Spleen (tissue), 11 donors: ENCODE data around the gene BACH2. TPM values are rescaled to one million over a fixed set of nuclear protein-coding genes. Genes with fewer than 3 reads are reported as not detected.

Experiments used
- DNase-seq: peaks from one replicate; pipeline ENCODE4 v3.0.0-alpha.2; 2020
- H3K27ac ChIP-seq, 8 donors: fragments of 200-600 bp; sonication (generic) in 7 of 8; 1 replicate in 4 of 8; 2 replicates in 4 of 8; pipeline versions ENCODE4 v1.5.0 to v1.8.0; 2016 to 2021; ENCODE audit warnings: inconsistent platforms in 4 of 8, mild to moderate bottlenecking in 4 of 8, moderate library complexity in 1 of 8
- H3K27me3 ChIP-seq, 7 donors: fragments of 200-600 bp; sonication (generic) in 6 of 7; replicated peaks in 1 of 7; 1 replicate in 4 of 7; 2 replicates in 3 of 7; pipeline versions ENCODE4 v1.5.0 to v1.8.0; 2016 to 2021; ENCODE audit warnings: inconsistent platforms in 3 of 7, mild to moderate bottlenecking in 1 of 7
- H3K36me3 ChIP-seq, 6 donors: fragments of 200-600 bp; sonication (generic) in 5 of 6; 1 replicate in 4 of 6; 2 replicates in 2 of 6; pipeline versions ENCODE4 v1.5.0 to v1.8.0; 2016 to 2021; ENCODE audit warnings: inconsistent platforms in 2 of 6
- H3K4me1 ChIP-seq, 6 donors: fragments of 200-600 bp; sonication (generic) in 5 of 6; 1 replicate in 3 of 6; 2 replicates in 3 of 6; pipeline versions ENCODE4 v1.5.0 to v1.8.0; 2016 to 2021; ENCODE audit warnings: inconsistent platforms in 3 of 6
- H3K4me3 ChIP-seq, 8 donors: fragments of 200-600 bp; sonication (generic) in 7 of 8; 1 replicate in 4 of 8; 2 replicates in 4 of 8; pipeline versions ENCODE4 v1.5.0 to v1.8.0; 2016 to 2021; ENCODE audit warnings: inconsistent platforms in 4 of 8, mild to moderate bottlenecking in 4 of 8, moderate library complexity in 2 of 8
- H3K9me3 ChIP-seq, 8 donors: fragments of 200-600 bp; sonication (generic) in 7 of 8; 1 replicate in 4 of 8; 2 replicates in 4 of 8; pipeline versions ENCODE4 v1.5.0 to v1.8.0; 2016 to 2021; ENCODE audit warnings: inconsistent platforms in 4 of 8
- CTCF ChIP-seq, 11 experiments: fragments of 200-600 bp in 7 of 11; fragments of 450-650 bp in 4 of 11; sonication (generic) in 4 of 11; IDR thresholded peaks in 8 of 11; conservative IDR thresholded peaks in 3 of 11; 1 replicate in 7 of 11; 2 replicates in 4 of 11; pipeline versions ENCODE4 v1.4.0 to v1.8.0; 2016 to 2021; ENCODE audit warnings: antibody characterized with exemption in 11 of 11, inconsistent platforms in 4 of 11, mild to moderate bottlenecking in 1 of 11
- POLR2A ChIP-seq, 3 donors: fragments of 450-650 bp; IDR thresholded peaks; one replicate each; pipeline ENCODE4 v1.5.1; 2017; ENCODE audit warnings: antibody characterized with exemption in 3 of 3, mild to moderate bottlenecking in 1 of 3
- POLR2AphosphoS5 ChIP-seq, 3 donors: sonication (generic); formaldehyde crosslinking; IDR thresholded peaks; one replicate each; pipeline ENCODE4 v1.5.1; 2017; ENCODE audit warnings: antibody characterized with exemption in 3 of 3
- WGBS, 5 donors: extraction: QIAGEN DNeasy Blood & Tissue Kit in 3 of 5; methylation state at CpG; one replicate each; pipeline versions ENCODE4 v1.1.5 to v1.1.7; 2013 to 2018; 5-methylcytosine and 5-hydroxymethylcytosine counted together
- intact Hi-C: fragments of 100-400 bp; cut with DNase I; formaldehyde crosslinking; loops from one replicate; pipeline ENCODE4 v1.15.0; 2023; ENCODE audit warnings: low total_unique reads
- polyA plus RNA-seq, 3 donors: library from polyadenylated mRNA; stranded (reverse); fragments of 200-250 nt; gene quantifications; one replicate each; pipeline ENCODE4 v1.2.1, GENCODE V29; 2013
- total RNA-seq, 7 donors: library from RNA; depleted of rRNA in 3 of 7; stranded (reverse); fragments of >200 nt in 3 of 7; fragmentation: NEBNext Ultra II Directional in 4 of 7; extraction: Animal tissue kit (Norgen Biotek cat#: 25700) in 4 of 7; gene quantifications; one replicate each; pipeline versions ENCODE4 v1.1.0 to v1.2.1, GENCODE V29; 2016 to 2021
- donor health status: healthy with polysubstance abuse.
- donor health status: DM: no; HTN: no; CAD: no; lungs with moderate emphysema.
- donor health status: DM: no; HTN: no; CAD: no.
- donor health status: Bipolar disorder and iron deficiency.
- donor health status: healthy.
- donor health status: DM: no; HTN: no; CAD: no.
- donor health status: DM: yes; HTN: yes; CAD: no.

The BACH2 gene
- total and polyA plus RNA-seq, 10 donors: 3.0 to 53.8 (median 32.3) TPM

GRCh38 chr6:89941031-89941762, 355.4 kb downstream of the BACH2 start:
- intact Hi-C loops: loop anchor here (2.0 to 10.0 kb wide), 2 partner anchors 454 to 538 kb away; no protein-coding TSS in a partner anchor
- no peak for DNase-seq
- Histone ChIP-seq H3K4me1 (peaks cover 0 to 9% (median 0%) of the 10 kb centered on the region in 6 donors), H3K36me3 (peaks cover 0 to 26% (median 0%) of the 10 kb centered on the region in 6 donors), H3K27ac (no peak overlapping the region), H3K4me3 (no peak overlapping the region), H3K9me3 (peaks cover 0 to 4% (median 0%) of the 10 kb centered on the region in 8 donors), H3K27me3 (no peaks in the 10 kb centered on the region)
- no peak for TF ChIP-seq POLR2A (IDR thresholded peaks at IDR 0.05)
- no peak for TF ChIP-seq POLR2AphosphoS5 (IDR thresholded peaks at IDR 0.05)
- TF ChIP-seq CTCF (IDR thresholded peaks at IDR 0.05 in 8 of 11, conservative IDR thresholded peaks at IDR 0.05 in 3 of 11): no peak
- WGBS, 5 donors: 91 to 95% (median 93%) methylated on average over 15 of the region's 15 CpGs

GRCh38 chr6:89940225-89941027, 356.2 kb downstream of the BACH2 start:
- H3K9me3 ChIP-seq: peaks cover 0 to 4% (median 0%) of the 10 kb centered on the region in 8 donors
- no peak overlapping the region for H3K4me3 ChIP-seq
- H3K27me3 ChIP-seq: no peaks in the 10 kb centered on the region
- peaks cover 0 to 9% (median 0%) of the 10 kb centered on the region in 6 donors for H3K4me1 ChIP-seq
- intact Hi-C loops: loop anchor here (2.0 to 10.0 kb wide), 2 partner anchors 454 to 538 kb away; no protein-coding TSS in a partner anchor
- H3K36me3 ChIP-seq: peaks cover 0 to 33% (median 0%) of the 10 kb centered on the region in 6 donors
- 35 to 40% (median 36%) methylated on average over 9 of the region's 9 CpGs for WGBS, 5 donors
- H3K27ac ChIP-seq: no peak overlapping the region
- DNase-seq: no peak
- TF ChIP-seq POLR2AphosphoS5 (IDR thresholded peaks at IDR 0.05): no peak
- TF ChIP-seq POLR2A (IDR thresholded peaks at IDR 0.05): no peak
- TF ChIP-seq CTCF (IDR thresholded peaks at IDR 0.05 in 8 of 11, conservative IDR thresholded peaks at IDR 0.05 in 3 of 11): peak; percentile 24 to 74 (median 68)

GRCh38 chr6:89939144-89939543, 357.5 kb downstream of the BACH2 start:
- 84 to 100% (median 91%) methylated on average over 2 of the region's 2 CpGs for WGBS, 5 donors
- no peak for DNase-seq
- TF ChIP-seq POLR2AphosphoS5 (IDR thresholded peaks at IDR 0.05) (no peak), CTCF (IDR thresholded peaks at IDR 0.05 in 8 of 11, conservative IDR thresholded peaks at IDR 0.05 in 3 of 11) (no peak), POLR2A (IDR thresholded peaks at IDR 0.05) (no peak)

More at GRCh38 chr6:89939144-89939543, 357.5 kb downstream of the BACH2 start:
- peaks cover 0 to 45% (median 4%) of the 10 kb centered on the region in 6 donors for H3K36me3 ChIP-seq
- intact Hi-C loops: no loop called here
- H3K4me1 ChIP-seq: peaks cover 0 to 9% (median 0%) of the 10 kb centered on the region in 6 donors
- H3K27me3 ChIP-seq: no peaks in the 10 kb centered on the region
- no peak overlapping the region for H3K27ac ChIP-seq
- no peak overlapping the region for H3K4me3 ChIP-seq
- no peaks in the 10 kb centered on the region for H3K9me3 ChIP-seq
